Immature natural killer cell (primary cell): ENCODE data around the gene SORL1. TPM values are rescaled to one million over a fixed set of nuclear protein-coding genes. Genes with fewer than 3 reads are reported as not detected.

Experiments used
- DNase-seq, 3 donors: peaks; one replicate each; pipeline ENCODE4 v3.0.0; 2022; ENCODE audit warnings: mixed read lengths in 1 of 3
- H3K27ac Mint-ChIP-seq, 6 donors: one replicate each; pipeline ENCODE4 v1.8.0; 2020; ENCODE audit warnings: mixed read lengths in 6 of 6, mild to moderate bottlenecking in 5 of 6, inconsistent platforms in 4 of 6, moderate library complexity in 3 of 6
- H3K27me3 Mint-ChIP-seq, 3 donors: one replicate each; pipeline ENCODE4 v1.8.0; 2020 to 2021; ENCODE audit warnings: low read depth in 3 of 3, mild to moderate bottlenecking in 3 of 3, mixed read lengths in 3 of 3, moderate library complexity in 3 of 3, inconsistent platforms in 1 of 3
- H3K36me3 Mint-ChIP-seq, 3 donors: one replicate each; pipeline ENCODE4 v1.8.0; 2020; ENCODE audit warnings: mixed read lengths in 3 of 3, inconsistent platforms in 2 of 3, mild to moderate bottlenecking in 2 of 3
- H3K4me1 Mint-ChIP-seq, 2 donors: one replicate each; pipeline ENCODE4 v1.8.0; 2020; ENCODE audit warnings: inconsistent platforms in 2 of 2, mild to moderate bottlenecking in 2 of 2, mixed read lengths in 2 of 2, moderate library complexity in 1 of 2
- H3K4me3 Mint-ChIP-seq, 5 donors: one replicate each; pipeline ENCODE4 v1.8.0; 2020; ENCODE audit warnings: mild to moderate bottlenecking in 5 of 5, mixed read lengths in 5 of 5, inconsistent platforms in 3 of 5, moderate library complexity in 3 of 5
- H3K9me3 Mint-ChIP-seq, 6 donors: one replicate each; pipeline ENCODE4 v1.8.0; 2020; ENCODE audit warnings: mild to moderate bottlenecking in 6 of 6, mixed read lengths in 6 of 6, inconsistent platforms in 4 of 6, moderate library complexity in 3 of 6
- polyA plus RNA-seq, 3 donors: library from polyadenylated mRNA; unstranded; fragments of 300-500 nt; fragmentation: Illumina TruSeq; gene quantifications; one replicate each; pipeline ENCODE4 v1.2.3, GENCODE V29; 2021

Gene SORL1
- polyA plus RNA-seq, 3 donors from 2014 or later = 125 to 281 (median 189) TPM

DNA sequence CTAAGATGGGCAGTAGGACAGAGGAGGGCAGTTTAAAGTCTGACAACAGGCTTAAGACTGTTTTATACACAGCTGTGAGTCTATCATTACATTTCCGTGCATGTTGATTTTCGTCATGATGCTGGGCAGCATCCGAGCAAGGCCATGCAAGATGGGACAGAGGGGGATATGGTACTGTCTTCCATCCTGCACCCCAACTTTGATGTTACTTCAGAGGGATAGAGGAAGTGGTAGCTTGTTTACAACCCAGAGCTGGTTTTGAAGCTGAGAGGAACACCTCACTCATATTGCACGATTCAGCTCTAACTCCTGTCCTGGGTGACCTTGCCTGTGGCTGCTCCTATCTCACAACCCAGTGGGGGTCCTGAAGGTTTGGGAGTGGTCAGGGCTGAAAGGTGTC lies 3.0 kb upstream of the SORL1 start:
- Mint-ChIP-seq H3K27me3 (peaks cover 10 to 16% (median 11%) of the 10 kb centered on the region in 3 donors), H3K27ac (peak overlapping the region; percentile 84 to 100 (median 92)), H3K9me3 (no peaks in the 10 kb centered on the region), H3K36me3 (peaks cover 16 to 24% (median 21%) of the 10 kb centered on the region in 3 donors), H3K4me3 (peak overlapping the region; percentile 79 to 99 (median 82)), H3K4me1 (peaks cover 57 to 71% of the 10 kb centered on the region in 2 donors)
- no peak for DNase-seq

DNA sequence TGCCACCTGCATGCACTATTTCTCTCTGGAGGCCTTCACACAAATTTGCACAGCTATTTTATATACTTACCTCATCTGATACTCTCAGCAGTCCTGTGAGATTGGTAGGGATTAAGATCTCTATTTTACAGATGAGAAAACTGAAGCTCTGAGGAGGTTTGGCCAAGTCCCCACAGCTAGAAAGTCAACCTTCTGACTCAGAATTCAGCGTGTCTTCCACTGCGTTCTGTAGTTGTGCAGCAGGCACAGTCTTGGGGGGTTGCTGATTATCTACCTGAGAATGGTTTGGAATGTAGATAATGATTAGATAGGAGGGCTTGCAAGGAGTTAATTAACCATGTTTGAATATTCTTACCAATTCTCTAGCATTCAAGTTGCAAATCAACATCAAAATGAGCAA lies 2.5 kb upstream of the SORL1 start:
- Mint-ChIP-seq H3K27me3 (peaks cover 10 to 16% (median 11%) of the 10 kb centered on the region in 3 donors), H3K4me3 (peak overlapping the region; percentile 79 to 99 (median 82)), H3K27ac (peak overlapping the region; percentile 84 to 100 (median 92)), H3K36me3 (peaks cover 11 to 20% (median 16%) of the 10 kb centered on the region in 3 donors), H3K9me3 (no peaks in the 10 kb centered on the region), H3K4me1 (peaks cover 62 to 76% of the 10 kb centered on the region in 2 donors)
- DNase-seq = no peak

DNA sequence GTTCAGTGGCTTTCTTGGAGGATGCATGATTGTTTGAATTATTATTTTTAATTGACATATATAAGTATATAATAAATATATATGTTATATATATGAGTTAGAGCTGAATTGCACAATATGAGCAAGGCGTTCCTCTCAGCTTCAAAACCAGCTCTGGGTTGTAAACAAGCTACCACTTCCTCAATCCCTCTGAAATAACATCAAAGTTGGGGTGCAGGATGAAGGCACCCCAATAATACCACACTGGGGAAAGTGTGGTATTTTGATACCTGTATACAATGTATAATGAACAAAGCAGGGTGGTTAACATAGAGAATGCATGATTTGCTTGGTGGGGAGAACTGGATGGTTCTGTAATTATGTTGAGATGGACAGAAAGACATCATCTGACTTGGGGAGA lies 1.7 kb upstream of the SORL1 start:
- DNase-seq = no peak
- Mint-ChIP-seq H3K36me3 (peaks cover 7 to 19% (median 11%) of the 10 kb centered on the region in 3 donors), H3K4me3 (peak overlapping the region; percentile 79 to 99 (median 94))

DNA sequence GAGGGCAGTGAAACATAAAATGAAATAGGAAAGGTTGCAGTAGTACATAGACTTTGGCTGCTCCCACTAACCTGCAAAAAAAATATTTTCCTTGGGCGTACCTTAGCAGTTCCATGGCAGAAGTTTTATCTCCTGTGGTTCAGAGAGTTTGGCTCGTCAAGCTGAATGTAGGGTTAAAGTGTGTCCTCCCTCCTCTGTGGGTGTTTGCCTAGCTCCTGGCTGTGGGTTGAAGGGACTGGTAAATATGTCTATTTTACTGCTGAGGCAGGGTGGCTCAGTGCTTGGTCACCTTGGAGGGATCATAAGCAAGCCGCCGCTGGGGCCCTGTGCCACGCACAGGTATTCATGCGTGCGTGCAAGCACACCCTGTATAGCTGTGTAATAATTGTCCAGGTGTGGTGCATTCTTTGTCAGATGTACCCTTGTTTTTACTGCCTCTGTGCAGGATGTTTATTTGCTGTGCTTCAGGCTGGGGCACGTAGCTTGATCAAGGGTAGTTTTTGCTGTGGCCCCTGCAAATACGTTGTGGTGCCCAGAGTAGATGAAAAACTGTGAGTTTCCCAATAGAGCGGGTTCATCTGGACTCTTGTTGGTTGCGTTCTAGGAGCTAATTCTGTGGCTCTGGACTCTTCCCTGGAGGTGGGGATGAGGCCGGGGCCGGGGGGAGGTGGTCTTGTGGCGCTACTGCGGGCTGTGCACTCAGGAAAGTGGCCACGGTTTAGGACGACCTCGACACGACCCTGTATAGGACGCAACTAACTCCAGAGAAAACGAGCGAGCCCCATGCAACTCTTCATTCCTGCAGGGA lies 732 bp upstream of the SORL1 start:
- peak overlapping the region; percentile 84 to 100 (median 92) for H3K27ac Mint-ChIP-seq
- H3K4me3 Mint-ChIP-seq = peak overlapping the region; percentile 79 to 99 (median 94)
- peak in 2 of 3 donors; percentile 44 to 55 for DNase-seq
- H3K36me3 Mint-ChIP-seq = peaks cover 0 to 11% (median 8%) of the 10 kb centered on the region in 3 donors
- peaks cover 80 to 88% of the 10 kb centered on the region in 2 donors for H3K4me1 Mint-ChIP-seq
- H3K27me3 Mint-ChIP-seq = peaks cover 10 to 20% (median 13%) of the 10 kb centered on the region in 3 donors
- H3K9me3 Mint-ChIP-seq = no peaks in the 10 kb centered on the region

More for the DNA sequence above, 1.7 kb upstream of the SORL1 start:
- Mint-ChIP-seq H3K27ac (peak overlapping the region; percentile 84 to 100 (median 92)), H3K27me3 (peaks cover 10 to 16% (median 13%) of the 10 kb centered on the region in 3 donors), H3K9me3 (no peaks in the 10 kb centered on the region), H3K4me1 (peaks cover 70 to 83% of the 10 kb centered on the region in 2 donors)

DNA sequence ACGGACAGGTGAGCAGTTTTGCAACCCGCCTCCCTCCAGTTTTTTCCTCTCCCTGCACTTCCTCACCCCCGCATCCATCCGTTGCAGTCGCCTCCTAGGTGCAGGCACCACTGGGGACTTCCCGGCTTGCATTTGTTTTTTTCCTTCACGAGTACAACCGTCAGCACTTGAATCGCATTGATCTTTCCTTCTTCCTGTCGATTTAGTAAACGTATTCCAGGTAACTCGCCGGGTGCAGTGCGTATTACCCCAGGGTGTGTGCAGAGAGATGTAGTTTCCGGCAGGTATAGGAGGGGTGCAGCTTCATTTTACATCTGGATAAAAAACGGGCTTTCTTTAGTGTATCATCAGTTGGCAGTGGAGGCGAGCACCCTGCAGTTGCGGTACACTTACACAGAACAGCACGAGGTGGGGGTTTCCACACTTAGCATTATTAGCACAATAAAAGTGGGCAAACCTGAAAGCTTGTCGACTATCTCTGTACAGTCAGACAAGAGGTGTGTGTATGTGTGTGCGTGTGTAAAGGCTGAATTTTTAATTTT lies 566 bp downstream of the SORL1 start, which contains the start of gene SORL1-AS1:
Gene SORL1-AS1, minus strand, starts transcription at position 359 of the 542 bp plus-strand sequence.
- peaks cover 10 to 20% (median 13%) of the 10 kb centered on the region in 3 donors for H3K27me3 Mint-ChIP-seq
- H3K4me3 Mint-ChIP-seq = peak within 1 kb of the TSS; percentile 93 to 100 (median 99)
- peaks cover 0 to 9% (median 8%) of the 10 kb centered on the region in 3 donors for H3K36me3 Mint-ChIP-seq
- no peaks in the 10 kb centered on the region for H3K9me3 Mint-ChIP-seq
- peaks cover 89 to 92% of the 10 kb centered on the region in 2 donors for H3K4me1 Mint-ChIP-seq
- H3K27ac Mint-ChIP-seq = peak within 1 kb of the TSS; percentile 95 to 100 (median 98)
- peak; percentile 63 to 69 (median 66) for DNase-seq

DNA sequence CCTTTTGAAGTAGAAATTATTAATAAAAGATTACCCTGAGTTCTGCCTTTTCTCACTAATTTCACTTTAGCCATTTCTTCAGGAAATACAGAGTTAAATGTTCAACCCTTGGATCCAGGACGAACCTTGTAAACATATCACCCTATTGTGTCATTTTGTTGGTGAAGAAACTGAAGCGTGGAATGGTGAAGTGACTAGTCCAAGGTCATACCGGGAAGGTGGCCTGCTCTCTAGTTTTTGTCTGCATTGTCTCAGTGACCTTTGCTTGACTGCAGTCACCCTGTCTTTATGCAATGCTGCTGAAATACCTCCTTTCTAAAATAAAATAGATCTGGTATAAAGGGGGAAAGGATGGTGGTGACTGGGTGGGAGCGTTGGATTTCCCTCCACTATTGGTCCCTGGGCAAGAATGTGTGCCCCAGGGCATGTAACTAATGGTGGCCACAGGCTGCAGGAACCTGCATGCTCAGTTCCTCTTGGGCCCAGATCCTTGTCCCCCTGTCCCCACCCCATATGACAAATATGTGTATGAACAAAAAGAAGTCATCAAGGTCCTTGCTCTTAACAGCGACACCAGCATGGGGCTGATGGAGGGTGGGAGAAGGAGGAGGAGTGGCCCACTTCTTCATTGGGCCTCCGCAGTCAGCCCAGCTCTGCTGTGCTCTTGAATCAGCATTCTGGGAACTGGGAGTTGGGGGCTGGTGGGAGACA lies 1.6 kb downstream of the SORL1 start:
- Mint-ChIP-seq H3K27me3 (peaks cover 10 to 20% (median 13%) of the 10 kb centered on the region in 3 donors), H3K4me3 (peak overlapping the region; percentile 93 to 100 (median 99)), H3K4me1 (peaks cover 89 to 92% of the 10 kb centered on the region in 2 donors), H3K36me3 (peaks cover 0 to 20% (median 11%) of the 10 kb centered on the region in 3 donors), H3K27ac (peak overlapping the region; percentile 95 to 100 (median 98)), H3K9me3 (no peaks in the 10 kb centered on the region)
- DNase-seq = no peak

DNA sequence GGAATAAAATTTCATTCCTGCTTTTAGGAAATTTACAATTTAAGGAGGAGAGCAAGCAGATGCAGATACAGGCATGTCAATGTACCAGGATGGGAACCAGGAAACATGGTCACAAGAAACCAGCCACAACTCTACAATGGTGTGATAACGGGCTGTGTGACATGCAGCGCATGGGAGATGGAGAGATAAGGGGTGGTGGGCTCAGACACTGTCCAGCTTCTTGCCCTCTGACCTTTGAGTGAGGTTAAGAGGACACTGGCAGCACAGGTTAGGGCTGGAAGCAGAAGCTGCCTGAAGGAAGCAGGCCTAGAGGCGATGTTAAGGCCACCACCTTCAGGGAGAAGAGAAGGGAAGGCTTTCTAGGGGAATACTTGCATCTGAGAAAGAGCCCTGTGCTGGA lies 3.0 kb downstream of the SORL1 start:
- Mint-ChIP-seq H3K36me3 (peaks cover 0 to 24% (median 14%) of the 10 kb centered on the region in 3 donors), H3K9me3 (no peaks in the 10 kb centered on the region), H3K27ac (peak overlapping the region; percentile 95 to 100 (median 98)), H3K27me3 (peaks cover 10 to 20% (median 10%) of the 10 kb centered on the region in 3 donors), H3K4me3 (peak overlapping the region; percentile 93 to 100 (median 99)), H3K4me1 (peaks cover 89 to 92% of the 10 kb centered on the region in 2 donors)
- peak in 2 of 3 donors; percentile 32 to 40 for DNase-seq

DNA sequence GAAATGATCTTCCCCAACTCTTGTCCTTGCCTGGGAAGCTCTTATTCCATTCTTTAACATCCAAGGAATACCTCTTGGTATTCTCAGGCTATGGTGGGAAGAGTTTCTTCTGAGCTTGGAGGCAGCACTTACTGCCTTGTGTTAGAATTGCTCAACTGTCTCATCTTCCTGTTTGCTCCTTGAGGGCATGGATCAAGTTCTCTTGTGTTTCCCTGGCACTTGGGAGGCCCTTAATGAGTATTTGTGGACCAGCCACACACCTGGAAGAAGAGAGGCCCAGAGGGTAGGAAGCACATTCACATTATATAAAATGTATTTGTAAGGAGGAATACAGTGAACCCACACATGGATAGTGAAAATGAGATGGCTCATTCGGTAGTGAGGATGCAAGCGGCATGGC lies 4.0 kb downstream of the SORL1 start:
- Mint-ChIP-seq H3K4me1 (peaks cover 87 to 92% of the 10 kb centered on the region in 2 donors), H3K9me3 (no peaks in the 10 kb centered on the region), H3K27ac (peak overlapping the region; percentile 91 to 100 (median 98)), H3K27me3 (peaks cover 10 to 18% (median 10%) of the 10 kb centered on the region in 3 donors), H3K36me3 (peaks cover 0 to 24% (median 14%) of the 10 kb centered on the region in 3 donors), H3K4me3 (peak overlapping the region; percentile 37 to 87 (median 67))
- no peak for DNase-seq

DNA sequence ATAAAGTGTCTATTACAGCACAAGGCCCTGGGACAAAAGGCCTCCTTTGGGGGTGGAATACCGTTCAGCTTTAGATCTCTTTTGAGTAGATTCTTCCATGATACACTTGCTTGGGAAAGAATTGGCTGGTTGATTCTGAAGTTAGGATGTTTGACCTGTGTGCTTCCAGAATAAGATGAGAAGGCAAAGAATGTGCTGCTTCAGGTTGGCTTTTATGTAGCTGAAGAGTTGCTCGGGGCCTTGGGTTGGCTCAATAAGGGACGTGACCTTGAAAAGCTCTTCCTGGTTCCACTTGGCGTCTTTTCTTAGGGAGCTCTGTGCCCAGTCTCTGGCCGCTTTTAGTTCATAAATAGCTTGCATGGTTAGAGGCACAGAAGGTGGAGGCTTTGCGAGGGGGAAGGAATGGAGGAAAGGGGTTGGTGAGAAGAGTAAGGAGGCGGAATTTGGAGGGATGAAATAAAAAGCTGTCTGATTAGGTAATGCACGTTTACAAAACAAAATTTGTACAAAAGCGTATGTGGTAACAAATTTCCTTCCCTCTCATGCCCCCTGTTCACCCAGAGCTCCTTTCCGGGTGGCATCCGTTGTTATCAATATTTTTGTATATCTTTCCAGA lies 4.8 kb downstream of the SORL1 start:
- peaks cover 5 to 12% (median 10%) of the 10 kb centered on the region in 3 donors for H3K27me3 Mint-ChIP-seq
- no peak for DNase-seq
- peak overlapping the region; percentile 91 to 100 (median 98) for H3K27ac Mint-ChIP-seq
- peaks cover 0 to 24% (median 14%) of the 10 kb centered on the region in 3 donors for H3K36me3 Mint-ChIP-seq
- H3K4me3 Mint-ChIP-seq = peak overlapping the region in 4 of 5 donors; percentile 13 to 74 (median 26)
- H3K9me3 Mint-ChIP-seq = no peaks in the 10 kb centered on the region
- H3K4me1 Mint-ChIP-seq = peaks cover 90 to 95% of the 10 kb centered on the region in 2 donors

DNA sequence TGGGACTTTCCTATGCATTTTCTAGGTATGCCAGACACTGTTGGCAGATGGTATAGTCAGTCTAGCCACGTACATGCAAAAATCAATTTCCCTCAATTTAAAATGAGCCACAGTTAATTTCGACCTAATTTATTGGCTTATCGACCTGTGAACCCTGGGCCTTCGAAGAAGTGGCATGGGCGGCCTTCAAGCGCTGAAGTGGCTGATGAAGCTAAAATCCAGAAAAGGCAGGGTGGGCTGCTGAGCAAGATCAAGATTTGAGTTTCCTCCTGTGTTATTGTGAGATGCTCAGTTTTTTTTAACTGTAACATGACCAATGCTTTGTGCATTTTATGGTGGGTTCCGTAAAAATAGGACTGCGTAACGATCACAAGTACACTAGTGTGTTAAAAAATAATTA lies 6.4 kb downstream of the SORL1 start:
- H3K4me3 Mint-ChIP-seq = peak overlapping the region in 3 of 5 donors; percentile 1 to 61 (median 22)
- H3K27ac Mint-ChIP-seq = peak overlapping the region; percentile 65 to 99 (median 96)
- peaks cover 98 to 100% of the 10 kb centered on the region in 2 donors for H3K4me1 Mint-ChIP-seq
- no peak for DNase-seq
- peaks cover 0 to 20% (median 9%) of the 10 kb centered on the region in 3 donors for H3K36me3 Mint-ChIP-seq
- no peaks in the 10 kb centered on the region for H3K9me3 Mint-ChIP-seq
- peaks cover 0 to 3% (median 2%) of the 10 kb centered on the region in 3 donors for H3K27me3 Mint-ChIP-seq

DNA sequence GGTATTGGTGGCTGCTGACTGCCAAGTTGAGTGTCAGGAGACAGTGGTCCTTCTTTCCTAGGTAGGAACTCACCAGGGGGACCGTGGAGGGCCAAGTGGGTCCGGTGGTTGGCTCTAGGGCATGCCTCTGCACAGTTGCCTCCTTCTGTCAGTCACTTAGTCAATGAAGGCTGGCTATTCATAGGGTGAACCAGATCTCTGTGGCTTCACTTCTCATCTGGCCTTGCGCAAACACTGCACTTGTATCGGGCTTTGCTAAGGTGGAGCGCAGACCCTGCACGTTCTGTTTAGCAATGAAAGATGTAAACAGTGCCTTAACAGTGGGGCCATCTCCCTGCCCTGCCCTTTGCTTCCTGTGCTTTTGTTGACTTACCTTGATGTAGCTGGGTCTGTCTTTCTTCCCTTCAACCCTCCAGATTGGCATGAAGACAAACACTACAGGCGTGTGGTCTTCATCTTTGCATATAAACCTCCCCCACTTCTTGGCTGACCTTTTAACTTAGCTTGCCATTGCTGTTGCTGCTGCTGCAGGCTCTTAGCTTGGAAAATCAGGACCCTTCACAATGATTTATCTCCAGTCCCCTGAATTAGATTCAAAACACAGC lies 7.4 kb downstream of the SORL1 start:
- DNase-seq = no peak
- peak overlapping the region in 4 of 5 donors; percentile 38 to 61 (median 49) for H3K4me3 Mint-ChIP-seq
- H3K36me3 Mint-ChIP-seq = peaks cover 0 to 20% (median 9%) of the 10 kb centered on the region in 3 donors
- no peaks in the 10 kb centered on the region for H3K9me3 Mint-ChIP-seq
- H3K4me1 Mint-ChIP-seq = peaks cover 98 to 100% of the 10 kb centered on the region in 2 donors
- H3K27ac Mint-ChIP-seq = peak overlapping the region; percentile 65 to 99 (median 96)
- peaks cover 0 to 6% (median 4%) of the 10 kb centered on the region in 3 donors for H3K27me3 Mint-ChIP-seq

DNA sequence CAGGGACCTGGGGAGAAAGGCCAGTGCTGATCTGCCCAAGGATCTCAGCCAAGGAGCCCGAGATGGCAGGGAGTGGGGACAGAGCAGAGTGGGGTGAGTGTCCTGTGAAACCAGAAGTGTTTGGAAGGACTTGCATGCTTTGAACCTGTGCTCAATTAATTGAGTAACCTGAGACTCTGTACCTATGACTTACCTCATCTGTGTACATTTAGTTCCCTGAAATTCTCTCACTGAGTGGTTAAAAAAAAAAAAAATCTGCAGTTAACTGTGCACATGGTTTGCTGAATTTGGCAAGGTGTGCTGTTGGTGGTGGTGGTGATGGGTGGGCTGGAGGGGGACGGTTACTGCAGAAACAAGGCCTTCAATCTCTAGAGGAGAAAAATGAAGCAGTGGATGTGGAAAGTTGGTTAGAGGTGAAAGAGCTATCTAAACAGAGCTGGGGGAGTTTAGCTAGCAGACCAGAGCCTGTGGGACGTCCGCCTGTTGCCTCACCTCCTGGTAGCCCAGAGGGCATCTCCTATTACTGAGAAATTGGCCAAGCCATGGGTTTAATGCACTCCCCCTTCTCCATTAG lies 8.9 kb downstream of the SORL1 start:
- H3K27me3 Mint-ChIP-seq = peaks cover 0 to 12% (median 10%) of the 10 kb centered on the region in 3 donors
- peaks cover 98 to 100% of the 10 kb centered on the region in 2 donors for H3K4me1 Mint-ChIP-seq
- DNase-seq = no peak
- H3K27ac Mint-ChIP-seq = peak overlapping the region; percentile 95 to 99 (median 96)
- H3K4me3 Mint-ChIP-seq = peak overlapping the region in 2 of 5 donors; percentile 9 to 85
- no peaks in the 10 kb centered on the region for H3K9me3 Mint-ChIP-seq
- H3K36me3 Mint-ChIP-seq = peaks cover 0 to 19% (median 9%) of the 10 kb centered on the region in 3 donors
